Liver (tissue), 9 donors: Measurements from ENCODE around the gene RALB. TPM values are rescaled to one million over a fixed set of nuclear protein-coding genes. Genes with fewer than 3 reads are reported as not detected.

ENCODE experiments used
- DNase-seq: peaks from one replicate; pipeline ENCODE4 v3.0.0-alpha.2; 2017; ENCODE audit warnings: low spot score
- H3K27ac ChIP-seq, 2 donors: one replicate each; pipeline ENCODE4 v1.7.0; 2013; ENCODE audit warnings: inconsistent platforms in 2 of 2, low read length in 2 of 2, control low read depth in 1 of 2, low read depth in 1 of 2, mild to moderate bottlenecking in 1 of 2
- H3K27me3 ChIP-seq, 4 donors: one replicate each; pipeline versions ENCODE4 v1.6.1 to v1.7.0; 2013; ENCODE audit warnings: low read length in 3 of 4, inconsistent platforms in 1 of 4, mild to moderate bottlenecking in 1 of 4, moderate library complexity in 1 of 4; ENCODE audit not compliant: control insufficient read depth in 4 of 4, insufficient read depth in 4 of 4
- H3K36me3 ChIP-seq, 4 donors: one replicate each; pipeline versions ENCODE4 v1.6.1 to v1.7.0; 2013; ENCODE audit warnings: low read length in 3 of 4, mild to moderate bottlenecking in 3 of 4, low read depth in 1 of 4, moderate library complexity in 1 of 4; ENCODE audit not compliant: control insufficient read depth in 4 of 4, insufficient read depth in 3 of 4
- H3K4me1 ChIP-seq, 4 donors: one replicate each; pipeline versions ENCODE4 v1.6.1 to v1.7.0; 2013; ENCODE audit warnings: low read length in 3 of 4, mild to moderate bottlenecking in 3 of 4, moderate library complexity in 1 of 4; ENCODE audit not compliant: control insufficient read depth in 4 of 4, insufficient read depth in 4 of 4
- H3K4me3 ChIP-seq, 3 donors: one replicate each; pipeline versions ENCODE4 v1.6.1 to v1.7.0; 2013; ENCODE audit warnings: low read length in 3 of 3, control low read depth in 1 of 3, low read depth in 1 of 3, mild to moderate bottlenecking in 1 of 3
- H3K9ac ChIP-seq, 2 donors: one replicate each; pipeline ENCODE4 v1.7.0; 2013; ENCODE audit warnings: low read length in 2 of 2, mild to moderate bottlenecking in 2 of 2, moderate library complexity in 2 of 2, control low read depth in 1 of 2, low read depth in 1 of 2
- H3K9me3 ChIP-seq, 4 donors: one replicate each; pipeline versions ENCODE4 v1.6.1 to v1.7.0; 2013; ENCODE audit warnings: low read length in 3 of 4; ENCODE audit not compliant: control insufficient read depth in 4 of 4
- ATF3 ChIP-seq: IDR thresholded peaks from 2 replicates; pipeline ENCODE4 v1.6.1; 2016; ENCODE audit warnings: antibody characterized with exemption
- CTCF ChIP-seq: fragments of 150-350 bp; IDR thresholded peaks from 2 replicates; pipeline ENCODE4 v1.5.1; 2017; ENCODE audit warnings: improper control_type of control experiment, low read depth, low read length; ENCODE audit not compliant: missing input control
- EGR1 ChIP-seq, 2 donors: IDR thresholded peaks; 2 replicates each; pipeline ENCODE4 v1.6.1; 2016 to 2018; ENCODE audit warnings: antibody characterized with exemption in 2 of 2, low read depth in 2 of 2
- FOXA2 ChIP-seq: IDR thresholded peaks from 2 replicates; pipeline ENCODE4 v1.6.1; 2016; ENCODE audit warnings: antibody characterized with exemption
- GABPA ChIP-seq, 2 donors: IDR thresholded peaks in 1 of 2; conservative IDR thresholded peaks in 1 of 2; 2 replicates each; pipeline ENCODE4 v1.6.1; 2016; ENCODE audit warnings: antibody characterized with exemption in 2 of 2, mild to moderate bottlenecking in 1 of 2, moderate library complexity in 1 of 2
- HNF4A ChIP-seq, 2 donors: conservative IDR thresholded peaks; 2 replicates each; pipeline ENCODE4 v1.6.1; 2016; ENCODE audit warnings: antibody characterized with exemption in 2 of 2, mild to moderate bottlenecking in 2 of 2
- HNF4G ChIP-seq: IDR thresholded peaks from 2 replicates; pipeline ENCODE4 v1.6.1; 2016; ENCODE audit warnings: antibody characterized with exemption
- JUND ChIP-seq, 2 donors: IDR thresholded peaks; 2 replicates each; pipeline ENCODE4 v1.6.1; 2016; ENCODE audit warnings: antibody characterized with exemption in 2 of 2
- MAX ChIP-seq: IDR thresholded peaks from 2 replicates; pipeline ENCODE4 v1.6.1; 2016; ENCODE audit warnings: antibody characterized with exemption
- NR2F2 ChIP-seq: IDR thresholded peaks from 2 replicates; pipeline ENCODE4 v1.6.1; 2016; ENCODE audit warnings: antibody characterized with exemption
- RAD21 ChIP-seq, 2 donors: IDR thresholded peaks; 2 replicates each; pipeline ENCODE4 v1.6.1; 2016; ENCODE audit warnings: antibody characterized with exemption in 2 of 2, mild to moderate bottlenecking in 2 of 2
- REST ChIP-seq: IDR thresholded peaks from 2 replicates; pipeline ENCODE4 v1.6.1; 2016; ENCODE audit warnings: antibody characterized with exemption, mild to moderate bottlenecking
- RXRA ChIP-seq, 2 donors: IDR thresholded peaks; 2 replicates each; pipeline ENCODE4 v1.6.1; 2017 to 2018; ENCODE audit warnings: antibody characterized with exemption in 2 of 2, mild to moderate bottlenecking in 1 of 2
- SP1 ChIP-seq: IDR thresholded peaks from 2 replicates; pipeline ENCODE4 v1.6.1; 2018; ENCODE audit warnings: antibody characterized with exemption, mild to moderate bottlenecking
- TAF1 ChIP-seq: conservative IDR thresholded peaks from 2 replicates; pipeline ENCODE4 v1.6.1; 2016; ENCODE audit warnings: antibody characterized with exemption, mild to moderate bottlenecking
- YY1 ChIP-seq: IDR thresholded peaks from 2 replicates; pipeline ENCODE4 v1.6.1; 2016; ENCODE audit warnings: antibody characterized with exemption, mild to moderate bottlenecking
- ZBTB33 ChIP-seq: IDR thresholded peaks from 2 replicates; pipeline ENCODE4 v1.6.1; 2016; ENCODE audit warnings: antibody characterized with exemption
- WGBS: extraction: QIAGEN DNeasy Blood & Tissue Kit; methylation state at CpG from one replicate; pipeline ENCODE4 v1.1.7; 2013; 5-methylcytosine and 5-hydroxymethylcytosine counted together
- polyA plus RNA-seq, 2 donors: library from polyadenylated mRNA; stranded (reverse) in 1 of 2; unstranded in 1 of 2; fragments of 200-250 nt in 1 of 2; fragments of >200 nt in 1 of 2; fragmentation: Nextera tagmentation in 1 of 2; extraction: Ambion mirVana in 1 of 2; gene quantifications; one replicate each; pipeline versions ENCODE4 v1.2.1 to v1.2.3, GENCODE V29; 2013 to 2015
- total RNA-seq, 2 donors: library from RNA; depleted of rRNA; stranded (reverse); fragments of >200 nt; gene quantifications; one replicate each; pipeline ENCODE4 v1.2.3, GENCODE V29; 2014
- donor health status: healthy.
- donor health status: healthy.
- donor health status: healthy.
- donor health status: healthy.
- donor health status: healthy.

The RALB gene
- total and polyA plus RNA-seq, 4 donors, result 11.1 to 26.4 (median 20.1) TPM

- Histone ChIP-seq H3K36me3 (no peaks in the 10 kb centered on the region), H3K9me3 (no peaks in the 10 kb centered on the region), H3K27ac (no peak overlapping the region), H3K4me1 (peaks cover 0 to 16% (median 11%) of the 10 kb centered on the region in 4 donors), H3K27me3 (no peaks in the 10 kb centered on the region), H3K4me3 (no peak overlapping the region), H3K9ac (no peak overlapping the region)
- TF ChIP-seq HNF4A (conservative IDR thresholded peaks at IDR 0.05) (no peak), JUND (IDR thresholded peaks at IDR 0.05) (no peak), GABPA (IDR thresholded peaks at IDR 0.05 in 1 of 2, conservative IDR thresholded peaks at IDR 0.05 in 1 of 2) (no peak), RXRA (IDR thresholded peaks at IDR 0.05) (no peak), EGR1 (IDR thresholded peaks at IDR 0.05; ENCODE audit: low read depth in 2 of 2) (no peak), FOXA2 (no peak), SP1 (no peak), TAF1 (no peak), REST (no peak), RAD21 (IDR thresholded peaks at IDR 0.05) (no peak), YY1 (no peak), CTCF (no peak), ZBTB33 (no peak), NR2F2 (no peak), ATF3 (no peak), HNF4G (no peak), MAX (no peak)
- DNase-seq, result no peak
- 89% methylated on average over 3 of the region's 3 CpGs for WGBS
Observed at GRCh38 chr2:120251078-120251477, 1.6 kb upstream of the RALB start.

GRCh38 chr2:120251880-120252224, 800 bp upstream of the RALB start:
- peak overlapping the region; percentile 43 to 81 for H3K27ac ChIP-seq
- H3K4me1 ChIP-seq, result peaks cover 0 to 16% (median 11%) of the 10 kb centered on the region in 4 donors
- peak overlapping the region; percentile 67 to 91 (median 79) for H3K4me3 ChIP-seq
- peak overlapping the region in 1 of 2 donors; percentile 37 for H3K9ac ChIP-seq
- no peaks in the 10 kb centered on the region for H3K9me3 ChIP-seq
- no peak for DNase-seq
- H3K36me3 ChIP-seq, result no peaks in the 10 kb centered on the region
- WGBS, result 14% methylated on average over 6 of the region's 6 CpGs
- H3K27me3 ChIP-seq, result no peaks in the 10 kb centered on the region
- TF ChIP-seq RAD21 (IDR thresholded peaks at IDR 0.05) (no peak), YY1 (no peak), CTCF (no peak), SP1 (no peak), EGR1 (IDR thresholded peaks at IDR 0.05; ENCODE audit: low read depth in 2 of 2) (no peak), MAX (no peak), REST (no peak), NR2F2 (no peak)
